ENCODE data around the gene OR1K1. TPM values are rescaled to one million over a fixed set of nuclear protein-coding genes. Genes with fewer than 3 reads are reported as not detected.
A peak's percentile ranks its signal among the peaks of the same experiment; 100 is the strongest.
"Not testable (repeated sequence)": the region's sequence is repeated elsewhere in the genome, so short reads cannot be mapped to it uniquely, and the experiment has no call there.

The OR1K1 gene
- total and polyA plus RNA-seq, 2 of the 13 experiments (the other 11 are each of a cell fraction or from before 2014, with no cell fraction given): not detected

- FAIRE-seq: peak; percentile 21
Observed at GRCh38 chr9:122838441-122838840, 38.5 kb downstream of the OR1K1 start.

More at GRCh38 chr9:122838441-122838840, 38.5 kb downstream of the OR1K1 start:
- H3K27ac ChIP-seq (ENCODE audit: extremely low read length, insufficient read depth, low read length); H3K9ac ChIP-seq (ENCODE audit: insufficient read depth, low read depth, low read length); ATAC-seq; H2AFZ ChIP-seq (ENCODE audit: low read length); intact Hi-C loops (cut with micrococcal nuclease; ENCODE audit: unreplicated experiment); H3K9me3 ChIP-seq (ENCODE audit: low read length); H4K20me1 ChIP-seq (ENCODE audit: insufficient read depth, low read length); BruUV-seq (replicated peaks); H3K27me3 ChIP-seq (ENCODE audit: control insufficient read depth in 1 of 2, insufficient read depth in 2 of 2, low read length in 2 of 2); H3K79me2 ChIP-seq (ENCODE audit: insufficient read depth, low read length); in situ Hi-C loops (cut with HindIII; ENCODE audit: extremely low pct_ligation_motif_present, low pct_unique_long_range_greater_than_20kb); H3K36me3 ChIP-seq (replicated peaks in 1 of 2; ENCODE audit: control insufficient read depth in 1 of 2, insufficient read depth in 2 of 2, low read length in 2 of 2): not testable (repeated sequence)
- H3K4me3 ChIP-seq (replicated peaks in 1 of 3; ENCODE audit: insufficient read depth in 1 of 3, low read depth in 2 of 3, low read length in 3 of 3): peak overlapping the region; percentile 12 to 59 (median 27); a peak in 4 of 6 replicates
- ChIA-PET POLR2A (interaction anchor here (1.0 to 1.8 kb wide), 2 partner anchors 9 to 10 kb away, joined by 3 to 5 read pairs; partner anchors contain the start of gene PDCL), CTCF (ENCODE audit: low intra/inter-chr PET ratio, low total read pairs) (interaction anchor here (1.1 kb wide), 1 partner anchor 340 kb away, joined by 3 read pairs; no protein-coding TSS in a partner anchor)
- TF ChIP-seq CTCF (CRISPR knock-in tag; IDR thresholded peaks at IDR 0.05) (peak; percentile 47), HMGXB4 (CRISPR knock-in tag; IDR thresholded peaks at IDR 0.05; ENCODE audit: borderline replicate concordance in 1 of 2, low read depth in 1 of 2) (peak in 1 of 2 experiments; percentile 26; a peak in 1 of 4 replicates), HNRNPL (IDR thresholded peaks at IDR 0.05; ENCODE audit: low read depth, low read length) (0 out of 2 replicates have a peak, but pooled peaks have one; percentile 54), STAG1 (CRISPR knock-in tag; IDR thresholded peaks at IDR 0.05) (0 out of 2 replicates have a peak, but pooled peaks have one; percentile 7), SALL1 (CRISPR knock-in tag; IDR thresholded peaks at IDR 0.05) (peak; percentile 24; the same call in 1 of the 2 replicates)
- DNase-seq (ENCODE audit: low spot score): peak; percentile 16
- H3K4me2 ChIP-seq (ENCODE audit: low read depth, low read length): peak overlapping the region; percentile 77
- 0% methylated on average over 3 of the region's 3 CpGs for WGBS (ENCODE audit: low lambda C conversion rate)
- peaks cover 33% of the 10 kb centered on the region for H3K4me1 ChIP-seq (ENCODE audit: insufficient read depth, low read length)

Measured in HepG2 (cell line).